Heart right ventricle (tissue), 16 donors: Measurements from ENCODE around the gene HOXD9. TPM values are rescaled to one million over a fixed set of nuclear protein-coding genes. Genes with fewer than 3 reads are reported as not detected.

ENCODE experiments used
- ATAC-seq, 8 donors: fragments of 200-7000 bp; cut with Tn5 transposase; one replicate each; pipeline ENCODE4 v1.9.1; 2020; ENCODE audit warnings: mild to moderate bottlenecking in 8 of 8, moderate library complexity in 8 of 8, moderate number of reproducible peaks in 1 of 8
- DNase-seq, 2 donors: peaks; one replicate each; pipeline ENCODE4 v3.0.0-alpha.2; 2020
- H3K27ac ChIP-seq, 10 donors: fragments of 200-600 bp; sonication (generic) in 2 of 10; one replicate each; pipeline versions ENCODE4 v1.5.0 to v1.8.0; 2020 to 2022; ENCODE audit warnings: mild to moderate bottlenecking in 3 of 10
- H3K27me3 ChIP-seq, 7 donors: fragments of 200-600 bp; one replicate each; pipeline ENCODE4 v1.8.0; 2021 to 2022; ENCODE audit warnings: mild to moderate bottlenecking in 2 of 7
- H3K36me3 ChIP-seq, 9 donors: fragments of 200-600 bp; sonication (generic) in 1 of 9; one replicate each; pipeline versions ENCODE4 v1.5.0 to v1.8.0; 2020 to 2022; ENCODE audit warnings: mild to moderate bottlenecking in 2 of 9
- H3K4me1 ChIP-seq, 9 donors: fragments of 200-600 bp; sonication (generic) in 1 of 9; one replicate each; pipeline versions ENCODE4 v1.5.0 to v1.8.0; 2020 to 2022; ENCODE audit warnings: mild to moderate bottlenecking in 4 of 9
- H3K4me3 ChIP-seq, 10 donors: fragments of 200-600 bp; sonication (generic) in 2 of 10; one replicate each; pipeline versions ENCODE4 v1.5.0 to v1.8.0; 2020 to 2022; ENCODE audit warnings: mild to moderate bottlenecking in 7 of 10, moderate library complexity in 2 of 10
- H3K9me3 ChIP-seq, 11 donors: fragments of 200-600 bp in 10 of 11; sonication (generic) in 2 of 11; one replicate each; pipeline versions ENCODE4 v1.5.0 to v1.8.0; 2013 to 2022; ENCODE audit warnings: mild to moderate bottlenecking in 2 of 11, control low read depth in 1 of 11, moderate library complexity in 1 of 11
- CTCF ChIP-seq, 9 donors: fragments of 200-600 bp; sonication (generic) in 2 of 9; IDR thresholded peaks; one replicate each; pipeline versions ENCODE4 v1.5.0 to v1.8.0; 2021 to 2022; ENCODE audit warnings: antibody characterized with exemption in 9 of 9, mild to moderate bottlenecking in 5 of 9, moderate library complexity in 1 of 9
- WGBS, 2 donors: extraction: QIAGEN DNeasy Blood & Tissue Kit; methylation state at CpG; one replicate each; pipeline ENCODE4 v1.1.7; 2013; ENCODE audit warnings: inconsistent platforms in 1 of 2; 5-methylcytosine and 5-hydroxymethylcytosine counted together
- intact Hi-C, 10 donors: fragments of 100-400 bp; cut with DNase I; formaldehyde crosslinking; loops; one replicate each; pipeline versions ENCODE4 v1.11.1 to v1.14.2; 2022
- polyA plus RNA-seq, 2 donors: library from polyadenylated mRNA; stranded (reverse); fragments of 200-250 nt; gene quantifications; one replicate each; pipeline ENCODE4 v1.2.3, GENCODE V29; 2013
- total RNA-seq, 10 donors: library from RNA; stranded (reverse); fragmentation: NEBNext Ultra II Directional in 3 of 10; extraction: Animal tissue kit (Norgen Biotek cat#: 25700) in 3 of 10; gene quantifications; one replicate each; pipeline versions ENCODE4 v1.2.1 to v1.2.4, GENCODE V29; 2021 to 2023
- donor health status: Arrhythmogenic right ventricular cardiomyopathy.
- donor health status: ischemic (EF 13 %, LVEDD 7.1; RV severe dilation, severe dysfunction).
- donor health status: healthy with polysubstance abuse.
- donor health status: DM: no; HTN: yes; CAD: no.
- donor health status: DM: no; HTN: no; CAD: no.
- donor health status: ischemic (EF 25% LVEDD 6.9; RV normal size, moderate dysfunction).
- donor health status: ischemic (EF 25% LVEDD 5.7; RV mildly dilated, moderate dysfunction).
- donor health status: healthy.
- donor health status: DM: yes; HTN: yes; CAD: no.
- donor health status: Ischemic cardiomyopathy.
- donor health status: ischemic (EF 35%, LVEDD 5.7; RV mildly dilated, moderate dysfunction).
- donor health status: nonischemic (EF 11% LVEDD 7.7; RV severe dilation, severe dysfunction).
- donor health status: DM: yes; HTN: yes; CAD: no.
- donor health status: PGD.
- donor health status: ischemic (EF 29% LVEDD 5.4; RV normal size, mild dysfunction).
- donor health status: nonischemic (EF 23%, LVEDD 6.1; RV moderate dilation, normal function).

The HOXD9 gene
- total and polyA plus RNA-seq, 12 donors, result 0.15 to 0.29 (median 0.22) TPM; not detected in 8

- WGBS, 2 donors, result 17 to 33% methylated on average over 14 of the region's 14 CpGs
- Histone ChIP-seq H3K9me3 (no peaks in the 10 kb centered on the region), H3K4me1 (peaks cover 0 to 12% (median 0%) of the 10 kb centered on the region in 9 donors), H3K36me3 (no peaks in the 10 kb centered on the region), H3K4me3 (no peak overlapping the region), H3K27me3 (peaks cover 51 to 100% (median 100%) of the 10 kb centered on the region in 7 donors), H3K27ac (no peak overlapping the region)
- no peak for TF ChIP-seq CTCF (IDR thresholded peaks at IDR 0.05)
- intact Hi-C loops, result no loop called here
- ATAC-seq (no peak), DNase-seq (no peak)
Measured at GRCh38 chr2:176150584-176151441, 28.3 kb downstream of the HOXD9 start.

GRCh38 chr2:176151442-176152287 lies 29.1 kb downstream of the HOXD9 start, which contains the start of gene HOXD4:
HOXD4 (plus strand) TSS chr2:176151550; CDS start chr2:176151634, 84 bp downstream.
- WGBS, 2 donors, result 3 to 13% methylated on average over 55 of the region's 55 CpGs
- TF ChIP-seq CTCF (IDR thresholded peaks at IDR 0.05), result no peak
- Histone ChIP-seq H3K27ac (no peak within 1 kb of the TSS), H3K27me3 (peaks cover 53 to 100% (median 100%) of the 10 kb centered on the region in 7 donors), H3K4me3 (peak within 1 kb of the TSS in 5 of 10 donors; percentile 15 to 36 (median 28)), H3K4me1 (peaks cover 0 to 12% (median under 1%) of the 10 kb centered on the region in 9 donors), H3K9me3 (no peaks in the 10 kb centered on the region), H3K36me3 (no peaks in the 10 kb centered on the region)
- intact Hi-C loops, result no loop called here
- ATAC-seq (no peak), DNase-seq (no peak)

- ATAC-seq, result peak in 1 of 8 donors; percentile 51
- intact Hi-C loops, result no loop called here
- 11 to 15% methylated on average over 37 to 48 of the region's 48 CpGs for WGBS, 2 donors
- no peak overlapping the region for H3K27ac ChIP-seq
- H3K9me3 ChIP-seq, result no peaks in the 10 kb centered on the region
- H3K36me3 ChIP-seq, result no peaks in the 10 kb centered on the region
- H3K4me1 ChIP-seq, result peaks cover 0 to 20% (median 7%) of the 10 kb centered on the region in 9 donors
- H3K4me3 ChIP-seq, result peak overlapping the region in 3 of 10 donors; percentile 14 to 18 (median 18)
- H3K27me3 ChIP-seq, result peaks cover 53 to 100% (median 100%) of the 10 kb centered on the region in 7 donors
- no peak for DNase-seq
- TF ChIP-seq CTCF (IDR thresholded peaks at IDR 0.05), result no peak
Measured at GRCh38 chr2:176152350-176153181, 30.0 kb downstream of the HOXD9 start.
